ENCODE results near the gene PLCD3. TPM values are rescaled to one million over a fixed set of nuclear protein-coding genes. Genes with fewer than 3 reads are reported as not detected.

Gene PLCD3
- 47.5 and 81.6 TPM in 2 replicates for polyA plus RNA-seq (2011; rRNA removed)
- 71.6 and 94.8 TPM in 2 replicates for polyA minus RNA-seq (2011; rRNA and poly(A)+ RNA removed)

DNA sequence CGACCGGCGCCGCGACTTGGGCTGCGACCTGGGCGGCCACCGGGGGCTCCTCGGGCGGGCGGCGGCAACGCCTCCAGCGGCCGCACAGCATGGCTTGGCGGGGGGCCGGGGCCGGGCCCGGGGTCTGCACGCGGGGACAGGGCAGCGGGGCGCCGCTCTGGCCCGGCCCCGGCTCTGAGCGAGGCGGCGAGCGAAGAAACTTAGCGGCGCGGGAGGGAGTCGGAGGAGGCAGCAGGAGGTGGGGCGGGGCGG, at the start of gene PLCD3:
Gene PLCD3 (minus strand): TSS at position 196 of the 252 bp plus-strand sequence. CDS start 105 bp downstream, at position 91.
- ChIA-PET CTCF (interaction anchor here (0.6 to 7.3 kb wide), 22 partner anchors 8 to 266 kb away, joined by 3 to 131 read pairs (median 4); partner anchors contain the start of gene HEXIM1), POLR2A (no interaction called here)

DNA sequence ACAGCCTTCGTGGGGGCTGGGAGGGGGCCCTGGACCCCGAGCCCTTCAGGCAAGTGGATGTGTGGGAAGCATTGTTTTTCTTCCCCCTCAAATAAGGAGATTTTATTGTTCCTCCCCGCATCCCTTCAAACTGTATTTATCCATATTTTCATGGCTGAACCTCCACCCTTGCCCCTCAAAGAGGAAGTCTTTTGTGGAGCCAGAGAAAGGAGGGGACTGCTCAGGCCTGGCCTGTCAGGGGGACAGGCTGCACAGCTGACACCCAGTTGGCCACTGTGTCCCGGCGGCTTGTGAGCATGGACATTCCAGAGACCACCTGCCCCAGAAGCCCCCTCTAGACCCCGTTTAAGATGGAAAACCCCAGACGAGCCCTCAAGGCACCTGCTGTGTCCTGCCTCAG, 45.2 kb upstream of the PLCD3 start:
- ChIA-PET POLR2A (no interaction called here), CTCF (interaction anchor here (1.4 to 10.2 kb wide), 4 partner anchors 20 to 42 kb away, joined by 5 to 62 read pairs (median 12); partner anchors contain the start of genes ACBD4 and HEXIM1)
- TF ChIP-seq CTCF (IDR thresholded peaks at IDR 0.05; ENCODE audit: insufficient read depth, low read depth, low read length), result no peak
- Histone ChIP-seq H3K36me3 (ENCODE audit: control insufficient read depth, insufficient read depth, low read length) (no peaks in the 10 kb centered on the region), H3K27me3 (ENCODE audit: control insufficient read depth, insufficient read depth, low read length) (no peaks in the 10 kb centered on the region), H3K4me3 (ENCODE audit: low read depth, low read length) (no peak overlapping the region)
- no peak for DNase-seq (ENCODE audit: low read depth)

More for the DNA sequence above, at the start of gene PLCD3:
- Histone ChIP-seq H3K4me3 (ENCODE audit: low read depth, low read length) (peak within 1 kb of the TSS; percentile 66), H3K36me3 (ENCODE audit: control insufficient read depth, insufficient read depth, low read length) (no peaks in the 10 kb centered on the region), H3K27me3 (ENCODE audit: control insufficient read depth, insufficient read depth, low read length) (no peaks in the 10 kb centered on the region)
- TF ChIP-seq CTCF (IDR thresholded peaks at IDR 0.05; ENCODE audit: insufficient read depth, low read depth, low read length), result no peak
- no peak for DNase-seq (ENCODE audit: low read depth)

- Histone ChIP-seq H3K27me3 (ENCODE audit: control insufficient read depth, insufficient read depth, low read length) (no peaks in the 10 kb centered on the region), H3K36me3 (ENCODE audit: control insufficient read depth, insufficient read depth, low read length) (no peaks in the 10 kb centered on the region), H3K4me3 (ENCODE audit: low read depth, low read length) (no peak overlapping the region)
- no peak for DNase-seq (ENCODE audit: low read depth)
- ChIA-PET POLR2A (interaction anchor here (1.2 kb wide), 1 partner anchor 27 kb away, joined by 5 read pairs; the partner anchor contains the start of gene HEXIM1), CTCF (interaction anchor here (3.6 to 10.2 kb wide), 2 partner anchors 26 to 40 kb away, joined by 17 to 62 read pairs; partner anchors contain the start of genes ACBD4 and HEXIM1)
- TF ChIP-seq CTCF (IDR thresholded peaks at IDR 0.05; ENCODE audit: insufficient read depth, low read depth, low read length), result no peak
These were observed 43.4 kb upstream of the PLCD3 start for GRCh38 chr17:45175759-45176115.

DNA sequence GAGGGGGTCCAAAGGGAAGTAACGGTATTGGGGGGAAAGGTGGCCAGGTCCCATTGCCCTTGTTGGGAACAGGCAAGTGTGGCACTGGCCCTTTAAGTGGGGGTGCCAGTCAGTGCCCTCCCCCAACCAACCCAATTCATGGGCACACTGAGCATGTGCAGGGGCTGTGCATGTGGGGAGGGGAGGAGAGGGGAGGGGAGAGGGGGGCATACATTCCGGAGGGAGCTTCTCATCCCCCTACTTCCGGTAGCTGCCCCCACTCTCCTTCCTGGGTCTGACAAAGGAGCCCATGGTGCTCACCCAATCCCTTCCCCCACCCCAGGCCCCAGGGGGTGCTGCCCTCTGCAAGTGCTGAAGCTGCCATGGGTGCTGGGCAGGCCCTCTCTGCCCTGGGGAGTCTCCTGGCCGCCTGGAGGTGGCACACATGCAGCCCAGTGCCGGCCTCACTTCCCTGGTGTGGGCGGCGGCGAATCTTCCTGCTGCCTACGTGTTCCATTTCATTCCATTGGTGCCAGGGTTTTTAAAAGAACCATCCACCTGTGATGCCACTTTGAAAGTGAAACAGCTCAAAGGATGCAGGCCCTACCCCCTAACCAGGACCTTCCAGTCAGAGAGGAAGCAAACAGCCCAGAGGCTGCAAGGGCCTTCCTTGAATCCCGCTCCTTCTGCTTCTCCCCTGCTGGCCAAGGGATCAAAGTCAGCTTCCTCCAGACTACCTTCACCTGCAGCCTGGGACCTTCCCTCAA, 40.4 kb upstream of the PLCD3 start:
- TF ChIP-seq CTCF (IDR thresholded peaks at IDR 0.05; ENCODE audit: insufficient read depth, low read depth, low read length), result peak; percentile 11; the same call in 1 of the 2 replicates

GRCh38 chr17:45172232-45172540, 39.9 kb upstream of the PLCD3 start:
- no peak for DNase-seq (ENCODE audit: low read depth)
- Histone ChIP-seq H3K36me3 (ENCODE audit: control insufficient read depth, insufficient read depth, low read length) (peaks cover 1% of the 10 kb centered on the region; the same call in 1 of the 2 replicates), H3K27me3 (ENCODE audit: control insufficient read depth, insufficient read depth, low read length) (no peaks in the 10 kb centered on the region), H3K4me3 (ENCODE audit: low read depth, low read length) (peak overlapping the region; percentile 24)
- POLR2A ChIA-PET, result interaction anchor here (0.7 kb wide), 1 partner anchor 18 kb away, joined by 6 read pairs; no protein-coding TSS in a partner anchor
- CTCF ChIA-PET, result interaction anchor here (1.2 to 10.2 kb wide), 5 partner anchors 22 to 63 kb away, joined by 3 to 62 read pairs (median 15); partner anchors contain the start of genes ACBD4 and HEXIM1
- TF ChIP-seq CTCF (IDR thresholded peaks at IDR 0.05; ENCODE audit: insufficient read depth, low read depth, low read length), result no peak

More for the DNA sequence above, 40.4 kb upstream of the PLCD3 start:
- ChIA-PET CTCF (interaction anchor here (0.6 to 10.2 kb wide), 6 partner anchors 23 to 144 kb away, joined by 3 to 62 read pairs (median 12); partner anchors contain the start of genes ACBD4, HEXIM1 and MAP3K14), POLR2A (interaction anchor here (0.5 to 0.8 kb wide), 3 partner anchors 16 to 18 kb away, joined by 5 to 16 read pairs (median 6); no protein-coding TSS in a partner anchor)
- Histone ChIP-seq H3K36me3 (ENCODE audit: control insufficient read depth, insufficient read depth, low read length) (peaks cover 1% of the 10 kb centered on the region; the same call in 1 of the 2 replicates), H3K4me3 (ENCODE audit: low read depth, low read length) (peak overlapping the region; percentile 24), H3K27me3 (ENCODE audit: control insufficient read depth, insufficient read depth, low read length) (no peaks in the 10 kb centered on the region)
- peak; percentile 26 for DNase-seq (ENCODE audit: low read depth)
